VCaP (cell line): ENCODE data around the gene EFEMP1.

Experiments used
- H3K27ac ChIP-seq: fragments of 450-650 bp; 2 replicates; pipeline ENCODE4 v1.5.1; 2017
- TF ChIP-seq, protein P1 (sequence below): fragments of 450-650 bp; conservative IDR thresholded peaks from 2 replicates; pipeline ENCODE4 v1.5.1; 2017; ENCODE audit warnings: mild to moderate bottlenecking, moderate library complexity

The EFEMP1 gene

DNA sequence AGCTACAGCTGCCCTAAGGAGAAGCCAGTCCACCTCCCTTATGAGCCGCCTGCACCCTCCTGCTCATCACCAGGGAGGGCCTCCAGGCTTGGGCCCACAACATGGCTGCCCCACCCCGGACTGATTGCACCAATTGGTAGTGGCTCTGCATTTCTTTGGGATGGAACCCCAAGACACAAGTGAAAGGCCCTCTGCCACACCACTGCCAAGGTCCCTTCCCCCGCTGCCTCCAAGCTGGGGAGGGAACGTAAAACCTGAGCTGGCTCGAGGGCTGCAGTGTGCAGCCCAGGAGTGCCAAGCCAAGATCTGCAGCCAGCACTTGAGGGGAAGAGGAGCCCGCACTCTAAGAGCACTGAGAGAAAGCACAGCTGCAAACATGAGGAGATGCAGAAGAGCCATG is 97.3 kb downstream of the EFEMP1 start:
- H3K27ac ChIP-seq, result no peak overlapping the region
- TF ChIP-seq, protein P1, sequence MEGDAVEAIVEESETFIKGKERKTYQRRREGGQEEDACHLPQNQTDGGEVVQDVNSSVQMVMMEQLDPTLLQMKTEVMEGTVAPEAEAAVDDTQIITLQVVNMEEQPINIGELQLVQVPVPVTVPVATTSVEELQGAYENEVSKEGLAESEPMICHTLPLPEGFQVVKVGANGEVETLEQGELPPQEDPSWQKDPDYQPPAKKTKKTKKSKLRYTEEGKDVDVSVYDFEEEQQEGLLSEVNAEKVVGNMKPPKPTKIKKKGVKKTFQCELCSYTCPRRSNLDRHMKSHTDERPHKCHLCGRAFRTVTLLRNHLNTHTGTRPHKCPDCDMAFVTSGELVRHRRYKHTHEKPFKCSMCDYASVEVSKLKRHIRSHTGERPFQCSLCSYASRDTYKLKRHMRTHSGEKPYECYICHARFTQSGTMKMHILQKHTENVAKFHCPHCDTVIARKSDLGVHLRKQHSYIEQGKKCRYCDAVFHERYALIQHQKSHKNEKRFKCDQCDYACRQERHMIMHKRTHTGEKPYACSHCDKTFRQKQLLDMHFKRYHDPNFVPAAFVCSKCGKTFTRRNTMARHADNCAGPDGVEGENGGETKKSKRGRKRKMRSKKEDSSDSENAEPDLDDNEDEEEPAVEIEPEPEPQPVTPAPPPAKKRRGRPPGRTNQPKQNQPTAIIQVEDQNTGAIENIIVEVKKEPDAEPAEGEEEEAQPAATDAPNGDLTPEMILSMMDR, result no peak

DNA sequence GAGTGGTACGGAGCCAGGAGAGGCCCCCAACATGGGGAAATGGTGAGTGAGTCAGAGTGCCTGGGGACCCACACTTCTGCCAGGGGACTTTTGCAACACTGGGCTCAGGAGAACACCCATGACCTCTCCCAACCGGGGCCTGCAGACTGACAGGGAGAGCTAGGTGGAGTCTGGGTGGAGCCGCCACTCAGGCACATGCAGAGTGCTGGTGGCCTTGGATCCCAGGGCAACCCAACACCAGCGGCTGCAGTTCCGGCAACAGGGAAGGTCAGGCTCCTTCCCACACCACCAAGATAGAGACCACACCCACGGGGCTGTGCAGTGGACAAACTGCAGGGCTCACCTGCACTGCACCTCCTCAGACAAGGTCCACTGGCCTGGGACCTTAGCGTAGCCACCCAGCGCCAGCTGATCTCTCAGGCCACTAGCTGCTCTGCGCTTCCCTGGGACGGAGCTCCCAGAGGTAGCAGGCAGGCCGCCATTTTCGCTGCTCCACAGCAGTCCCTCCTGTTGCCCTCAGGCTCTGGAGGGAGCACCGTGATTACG is 99.0 kb downstream of the EFEMP1 start:
- H3K27ac ChIP-seq, result no peak overlapping the region
- TF ChIP-seq, protein P1, result no peak
